Coronary artery (tissue), 2 donors: ENCODE measurements around the gene DTNB.

ENCODE experiments used
- DNase-seq: peaks from one replicate; pipeline ENCODE4 v3.0.0-alpha.2; 2017; ENCODE audit warnings: low spot score
- H3K27ac ChIP-seq, 2 donors: fragments of 200-600 bp; sonication (generic); one replicate each; pipeline ENCODE4 v1.5.1; 2016 to 2019
- H3K4me3 ChIP-seq: fragments of 200-600 bp; sonication (generic); 2 replicates; pipeline ENCODE4 v1.5.1; 2016; ENCODE audit warnings: mild to moderate bottlenecking, moderate library complexity
- TF ChIP-seq, protein P1 (sequence below): fragments of 200-600 bp; sonication (generic); IDR thresholded peaks from one replicate; pipeline ENCODE4 v1.5.1; 2019; ENCODE audit warnings: antibody characterized with exemption

Gene DTNB

DNA sequence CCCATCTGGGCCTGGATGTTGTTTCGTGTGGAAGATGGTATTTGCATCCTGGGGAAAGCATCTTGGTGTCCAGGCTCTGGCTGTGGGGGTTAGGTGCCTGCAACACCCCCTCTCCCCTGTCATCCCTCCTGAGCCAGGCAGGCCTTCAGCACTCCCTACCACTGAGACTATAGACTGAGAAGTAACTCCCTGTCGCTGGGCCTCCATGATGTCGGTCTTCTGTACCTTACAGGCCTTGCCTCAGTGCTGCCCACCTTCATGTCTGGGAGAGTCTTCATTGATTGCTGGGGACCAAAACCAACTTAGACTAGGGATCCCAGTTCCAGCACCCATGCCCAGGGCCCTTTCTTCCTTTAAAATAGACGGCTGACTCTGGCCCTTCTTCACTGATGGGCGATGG, 298.6 kb downstream of the DTNB start:
- TF ChIP-seq, protein P1, sequence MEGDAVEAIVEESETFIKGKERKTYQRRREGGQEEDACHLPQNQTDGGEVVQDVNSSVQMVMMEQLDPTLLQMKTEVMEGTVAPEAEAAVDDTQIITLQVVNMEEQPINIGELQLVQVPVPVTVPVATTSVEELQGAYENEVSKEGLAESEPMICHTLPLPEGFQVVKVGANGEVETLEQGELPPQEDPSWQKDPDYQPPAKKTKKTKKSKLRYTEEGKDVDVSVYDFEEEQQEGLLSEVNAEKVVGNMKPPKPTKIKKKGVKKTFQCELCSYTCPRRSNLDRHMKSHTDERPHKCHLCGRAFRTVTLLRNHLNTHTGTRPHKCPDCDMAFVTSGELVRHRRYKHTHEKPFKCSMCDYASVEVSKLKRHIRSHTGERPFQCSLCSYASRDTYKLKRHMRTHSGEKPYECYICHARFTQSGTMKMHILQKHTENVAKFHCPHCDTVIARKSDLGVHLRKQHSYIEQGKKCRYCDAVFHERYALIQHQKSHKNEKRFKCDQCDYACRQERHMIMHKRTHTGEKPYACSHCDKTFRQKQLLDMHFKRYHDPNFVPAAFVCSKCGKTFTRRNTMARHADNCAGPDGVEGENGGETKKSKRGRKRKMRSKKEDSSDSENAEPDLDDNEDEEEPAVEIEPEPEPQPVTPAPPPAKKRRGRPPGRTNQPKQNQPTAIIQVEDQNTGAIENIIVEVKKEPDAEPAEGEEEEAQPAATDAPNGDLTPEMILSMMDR, result no peak
- no peak for DNase-seq
- no peak overlapping the region for H3K4me3 ChIP-seq

GRCh38 chr2:25374411-25374810, 299.0 kb downstream of the DTNB start:
- Histone ChIP-seq H3K27ac (no peak overlapping the region), H3K4me3 (no peak overlapping the region)
- no peak for DNase-seq
- TF ChIP-seq, protein P1, result no peak

More for the DNA sequence above, 298.6 kb downstream of the DTNB start:
- H3K27ac ChIP-seq, result no peak overlapping the region

GRCh38 chr2:25373269-25373981, 300.0 kb downstream of the DTNB start:
- H3K27ac ChIP-seq, result no peak overlapping the region
- TF ChIP-seq, protein P1, result no peak
- DNase-seq, result no peak
- no peak overlapping the region for H3K4me3 ChIP-seq

GRCh38 chr2:25372405-25373268, 300.7 kb downstream of the DTNB start:
- no peak for DNase-seq
- no peak overlapping the region for H3K27ac ChIP-seq

DNA sequence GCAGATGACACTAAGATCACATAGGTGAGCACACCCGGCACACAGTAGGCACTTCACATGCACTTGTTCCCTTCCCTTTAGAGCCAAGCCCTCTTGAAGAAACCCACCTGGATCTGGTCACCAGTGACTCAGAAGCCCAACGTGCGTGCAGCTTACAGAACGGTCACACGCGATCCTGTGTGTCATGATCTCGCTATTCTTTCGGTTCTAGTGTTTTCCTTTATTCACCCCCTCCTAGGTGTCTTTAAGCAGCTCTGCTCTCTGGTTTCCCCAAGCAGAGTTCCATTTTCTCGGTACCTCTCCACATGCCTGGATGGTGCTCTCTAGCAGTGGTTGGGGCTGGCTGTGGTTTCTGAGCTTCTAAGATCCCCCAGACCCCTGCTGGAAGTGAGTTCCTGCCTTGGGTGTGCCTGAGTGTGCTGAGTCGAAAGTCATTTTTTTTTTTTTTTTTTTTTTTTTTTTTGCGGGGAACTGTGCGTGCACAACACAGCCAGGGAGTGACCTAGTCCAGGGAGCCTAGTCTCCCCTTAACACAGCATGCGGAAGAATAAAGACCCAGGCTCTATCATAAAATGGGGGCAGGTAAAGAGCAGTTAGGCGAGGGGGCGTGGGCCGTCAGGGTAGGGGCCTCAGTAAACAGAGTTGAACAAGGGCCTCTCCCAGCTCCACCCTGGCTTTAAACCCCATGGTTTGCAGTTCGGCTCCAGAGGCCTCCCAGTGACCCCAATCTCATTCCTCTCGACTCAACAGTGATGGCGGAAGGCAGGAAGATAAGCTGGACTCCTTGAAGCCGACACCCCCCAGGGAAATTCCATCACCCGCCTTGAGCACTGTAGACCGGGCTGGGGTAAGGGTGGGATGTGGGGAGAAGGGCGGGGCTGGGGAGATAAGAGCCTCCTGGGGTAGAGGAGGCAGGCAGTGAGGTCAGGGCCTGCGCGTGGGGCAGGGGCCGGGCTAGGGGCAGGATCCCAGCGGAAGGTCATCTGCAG, 301.8 kb downstream of the DTNB start:
- TF ChIP-seq, protein P1, result no peak
- DNase-seq, result no peak
- H3K4me3 ChIP-seq, result no peak overlapping the region
- H3K27ac ChIP-seq, result no peak overlapping the region

More at GRCh38 chr2:25372405-25373268, 300.7 kb downstream of the DTNB start:
- H3K4me3 ChIP-seq, result no peak overlapping the region
- TF ChIP-seq, protein P1, result no peak

DNA sequence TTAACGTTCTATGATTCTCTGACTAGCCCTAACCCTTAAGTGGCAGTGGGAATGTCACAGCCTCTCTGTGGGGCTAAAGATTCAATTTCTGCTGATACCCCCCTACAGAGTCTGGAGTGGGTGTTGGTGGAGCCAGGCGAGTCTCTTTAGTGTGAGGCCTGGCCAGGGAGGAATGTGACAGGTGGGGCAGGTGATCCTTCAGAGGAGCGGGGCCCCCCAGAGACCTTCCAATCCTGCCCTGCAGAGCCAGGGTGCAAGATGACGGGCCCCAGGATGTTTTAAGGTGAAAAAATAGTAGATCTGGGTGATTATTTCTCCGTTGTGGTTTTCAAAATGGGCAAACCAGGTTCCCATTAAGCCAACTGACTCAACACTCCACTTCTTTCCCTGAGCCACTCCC, 303.5 kb downstream of the DTNB start:
- TF ChIP-seq, protein P1, result no peak
- no peak for DNase-seq

More for the DNA sequence above, 303.5 kb downstream of the DTNB start:
- H3K4me3 ChIP-seq, result no peak overlapping the region
- no peak overlapping the region for H3K27ac ChIP-seq
